GM12801 (cell line): Measurements from ENCODE around the gene OR2AE1.

Experiments
- CTCF ChIP-seq: IDR thresholded peaks from one replicate; pipeline ENCODE4 v1.5.1; 2011; ENCODE audit warnings: control low read depth; ENCODE audit not compliant: insufficient read length; ENCODE audit errors: extremely low read depth

Gene OR2AE1

DNA sequence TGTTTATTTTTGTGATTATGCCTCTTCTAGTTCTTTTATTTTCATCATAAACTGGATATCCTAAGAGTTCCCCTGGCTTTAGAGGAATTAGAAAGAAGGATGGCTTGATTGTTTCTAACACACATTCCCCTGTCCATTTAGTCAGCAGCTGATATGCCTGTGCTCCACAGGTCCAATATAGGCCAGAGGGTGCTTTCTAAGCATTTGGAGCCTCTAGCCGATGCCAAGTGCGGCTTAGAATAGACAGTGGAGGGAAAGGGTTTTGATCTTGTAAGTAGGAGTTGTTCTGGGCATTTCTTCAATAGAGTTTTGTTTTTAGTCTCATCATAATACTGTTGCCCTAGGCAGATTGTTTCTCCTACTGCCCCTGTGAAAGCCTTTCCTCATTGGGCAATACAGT lies 42.5 kb downstream of the OR2AE1 start:
- no peak for TF ChIP-seq CTCF

- no peak for TF ChIP-seq CTCF
Observed at GRCh38 chr7:99833289-99833877, 43.5 kb downstream of the OR2AE1 start.

DNA sequence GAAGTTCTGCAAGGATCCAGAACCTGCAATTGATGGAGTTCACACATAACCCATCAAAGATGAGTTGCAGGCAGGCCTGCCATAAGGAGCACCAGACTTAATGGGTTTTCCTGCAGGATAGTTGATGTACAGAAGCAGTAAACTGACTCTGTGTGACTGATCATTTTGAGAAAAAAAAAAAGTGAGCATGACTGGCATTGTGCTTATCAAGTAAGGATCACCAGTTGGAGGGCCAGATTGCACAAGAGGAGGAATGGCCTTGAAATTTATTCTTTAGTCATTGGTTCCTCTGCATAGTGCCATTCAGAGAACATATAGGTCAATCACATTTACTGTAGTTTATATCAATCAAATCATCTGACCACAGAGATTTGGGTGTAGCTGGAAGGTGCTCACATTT lies 45.2 kb downstream of the OR2AE1 start:
- TF ChIP-seq CTCF, result no peak

DNA sequence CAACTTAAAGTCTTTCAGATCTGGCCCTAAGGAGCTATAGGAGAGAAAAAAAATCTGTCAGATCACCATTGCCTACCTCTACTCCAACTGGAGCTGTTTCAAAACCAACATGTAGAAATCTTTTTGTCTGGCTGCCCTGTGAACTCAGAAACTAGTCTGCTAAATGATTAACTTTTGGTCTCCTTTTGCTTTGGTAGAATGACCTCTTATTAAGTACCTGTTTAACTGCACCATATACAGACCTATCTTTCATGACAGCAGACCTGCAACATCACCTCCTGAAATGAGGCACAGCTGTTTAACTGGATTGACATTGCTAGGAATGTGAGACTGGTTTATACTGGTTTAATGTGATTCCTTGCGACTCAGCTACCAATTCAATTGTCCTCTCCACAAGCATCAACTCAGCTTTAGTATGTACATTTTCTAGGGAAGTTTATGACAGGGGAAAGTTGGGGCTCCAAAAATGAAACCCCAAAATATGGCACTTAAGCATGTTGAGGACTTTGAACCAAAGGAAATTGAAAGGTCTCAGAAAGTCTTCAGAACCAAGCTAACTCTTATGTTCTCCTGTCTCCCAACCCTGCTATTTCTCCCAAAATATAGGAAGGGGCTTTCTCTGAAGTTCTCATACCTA lies 47.2 kb downstream of the OR2AE1 start:
- TF ChIP-seq CTCF, result no peak

DNA sequence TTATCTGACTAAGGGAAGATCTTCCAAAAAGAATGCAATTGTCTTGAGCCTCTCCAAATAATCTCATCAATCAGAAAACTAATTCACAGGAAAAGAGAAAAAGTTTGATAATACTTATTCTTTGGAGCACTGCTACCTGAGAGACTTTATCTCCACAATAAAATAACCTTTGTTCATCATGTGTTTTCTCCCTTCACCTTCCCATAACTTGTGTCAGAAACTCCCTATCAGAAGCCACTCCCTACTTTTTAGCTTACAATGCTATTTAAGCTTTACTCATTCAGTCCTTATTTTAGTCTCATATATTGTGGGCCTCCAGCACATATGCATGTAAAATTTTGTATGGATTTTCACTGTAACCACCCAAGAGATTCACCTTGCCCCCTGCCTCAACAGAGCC lies 48.0 kb downstream of the OR2AE1 start:
- no peak for TF ChIP-seq CTCF

GRCh38 chr7:99827040-99827778 lies 49.6 kb downstream of the OR2AE1 start:
- TF ChIP-seq CTCF, result no peak
